HepG2 (cell line): Measurements from ENCODE around the gene SLC29A2. TPM values are rescaled to one million over a fixed set of nuclear protein-coding genes. Genes with fewer than 3 reads are reported as not detected.

ENCODE experiments used
- CEBPG ChIP-seq: IDR thresholded peaks from 2 replicates; pipeline ENCODE4 v1.6.1; 2016
- FOXM1 ChIP-seq: sonication (generic); formaldehyde crosslinking; IDR thresholded peaks from 2 replicates; pipeline ENCODE4 v1.5.0; 2020; ENCODE audit warnings: missing genetic modification reagents
- KMT2B ChIP-seq: IDR thresholded peaks from 2 replicates; pipeline ENCODE4 v1.6.1; 2016; ENCODE audit warnings: missing genetic modification reagents, missing compliant biosample characterization
- NR2C2 ChIP-seq: sonication (generic); formaldehyde crosslinking; IDR thresholded peaks from 2 replicates; pipeline ENCODE4 v1.4.0; 2020; ENCODE audit warnings: missing genetic modification reagents, mild to moderate bottlenecking, moderate library complexity, borderline replicate concordance
- RBFOX2 ChIP-seq: fragments of 200-400 bp; formaldehyde crosslinking; IDR thresholded peaks from 2 replicates; pipeline ENCODE4 v1.6.1; 2017; ENCODE audit warnings: low read depth, mild to moderate bottlenecking, low read length
- REL ChIP-seq: sonication (generic); formaldehyde crosslinking; conservative IDR thresholded peaks from 2 replicates; pipeline ENCODE4 v1.8.0; 2022; ENCODE audit warnings: mild to moderate bottlenecking, missing genetic modification reagents, moderate library complexity
- SOX13 ChIP-seq, 3 experiments: fragments of 450-650 bp in 1 of 3; sonication (generic) in 1 of 3; formaldehyde crosslinking in 1 of 3; IDR thresholded peaks in 2 of 3; conservative IDR thresholded peaks in 1 of 3; 2 replicates each; pipeline versions ENCODE4 v1.5.0 to v1.6.1; 2016 to 2020; ENCODE audit warnings: antibody characterized with exemption in 1 of 3, mild to moderate bottlenecking in 1 of 3, missing compliant biosample characterization in 1 of 3, missing genetic modification reagents in 1 of 3, moderate library complexity in 1 of 3
- SOX6 ChIP-seq, 2 experiments: fragments of 450-650 bp in 1 of 2; sonication (generic) in 1 of 2; formaldehyde crosslinking in 1 of 2; IDR thresholded peaks; 2 replicates each; pipeline versions ENCODE4 v1.4.0 to v1.6.1; 2017 to 2020; ENCODE audit warnings: antibody characterized with exemption in 1 of 2, mild to moderate bottlenecking in 1 of 2, missing genetic modification reagents in 1 of 2
- ZNF124 ChIP-seq: sonication (generic); formaldehyde crosslinking; IDR thresholded peaks from 2 replicates; pipeline ENCODE4 v1.4.0; 2020; ENCODE audit warnings: missing genetic modification reagents
- ZNF652 ChIP-seq: IDR thresholded peaks from 2 replicates; pipeline ENCODE4 v1.6.1; 2016; ENCODE audit warnings: low read depth, borderline replicate concordance
- ZSCAN20 ChIP-seq: sonication (generic); formaldehyde crosslinking; IDR thresholded peaks from 2 replicates; pipeline ENCODE4 v1.4.0; 2020; ENCODE audit warnings: missing genetic modification reagents, mild to moderate bottlenecking, borderline replicate concordance
- polyA plus RNA-seq, 8 experiments: library from polyadenylated mRNA; depleted of rRNA in 3 of 8; stranded (reverse) in 7 of 8; unstranded in 1 of 8; fragments of >200 nt; fragmentation: Illumina TruSeq in 4 of 8; extraction: Trizol in 4 of 8; gene quantifications; 2 replicates each; pipeline versions ENCODE4 v1.2.1 to v1.2.3, GENCODE V29; 2011 to 2016; ENCODE audit warnings: low read depth in 4 of 8, missing spikeins in 1 of 8, mixed read lengths in 1 of 8; ENCODE audit not compliant: insufficient read depth in 1 of 8
- total RNA-seq, 5 experiments: library from RNA; depleted of rRNA; stranded (reverse); fragments of >200 nt; fragmentation: Illumina TruSeq; extraction: Trizol; gene quantifications; 2 replicates each; pipeline ENCODE4 v1.2.3, GENCODE V29; 2016; ENCODE audit warnings: low read depth in 1 of 5
- TF ChIP-seq, protein P1 (sequence below): sonication (generic); formaldehyde crosslinking; IDR thresholded peaks from 2 replicates; pipeline ENCODE4 v1.4.0; 2020; ENCODE audit warnings: mild to moderate bottlenecking, missing genetic modification reagents
- TF ChIP-seq, protein P2 (sequence below): sonication (generic); formaldehyde crosslinking; IDR thresholded peaks from 2 replicates; pipeline ENCODE4 v1.8.0; 2022; ENCODE audit warnings: missing genetic modification reagents, mild to moderate bottlenecking, moderate library complexity, borderline replicate concordance
- TF ChIP-seq, protein P3 (sequence below): sonication (generic); formaldehyde crosslinking; IDR thresholded peaks from 2 replicates; pipeline ENCODE4 v1.8.1; 2023; ENCODE audit warnings: mild to moderate bottlenecking, missing genetic modification reagents
- TF ChIP-seq, protein P4 (sequence below): sonication (generic); formaldehyde crosslinking; IDR thresholded peaks from 2 replicates; pipeline ENCODE4 v1.8.0; 2022; ENCODE audit warnings: mild to moderate bottlenecking, missing genetic modification reagents, moderate library complexity
- TF ChIP-seq, protein P5 (sequence below): sonication (generic); formaldehyde crosslinking; IDR thresholded peaks from 2 replicates; pipeline ENCODE4 v1.8.0; 2022; ENCODE audit warnings: mild to moderate bottlenecking, missing genetic modification reagents
- TF ChIP-seq, protein P6 (sequence below), 2 experiments: IDR thresholded peaks; 2 replicates each; pipeline ENCODE4 v1.6.1; 2011 to 2012; ENCODE audit warnings: low read length in 2 of 2, borderline replicate concordance in 1 of 2, low read depth in 1 of 2, mild to moderate bottlenecking in 1 of 2, moderate library complexity in 1 of 2

Gene SLC29A2
- total and polyA plus RNA-seq, 2 of the 13 experiments (the other 11 are each of a cell fraction or from before 2014, with no cell fraction given) = 0.63 to 0.66 TPM

DNA sequence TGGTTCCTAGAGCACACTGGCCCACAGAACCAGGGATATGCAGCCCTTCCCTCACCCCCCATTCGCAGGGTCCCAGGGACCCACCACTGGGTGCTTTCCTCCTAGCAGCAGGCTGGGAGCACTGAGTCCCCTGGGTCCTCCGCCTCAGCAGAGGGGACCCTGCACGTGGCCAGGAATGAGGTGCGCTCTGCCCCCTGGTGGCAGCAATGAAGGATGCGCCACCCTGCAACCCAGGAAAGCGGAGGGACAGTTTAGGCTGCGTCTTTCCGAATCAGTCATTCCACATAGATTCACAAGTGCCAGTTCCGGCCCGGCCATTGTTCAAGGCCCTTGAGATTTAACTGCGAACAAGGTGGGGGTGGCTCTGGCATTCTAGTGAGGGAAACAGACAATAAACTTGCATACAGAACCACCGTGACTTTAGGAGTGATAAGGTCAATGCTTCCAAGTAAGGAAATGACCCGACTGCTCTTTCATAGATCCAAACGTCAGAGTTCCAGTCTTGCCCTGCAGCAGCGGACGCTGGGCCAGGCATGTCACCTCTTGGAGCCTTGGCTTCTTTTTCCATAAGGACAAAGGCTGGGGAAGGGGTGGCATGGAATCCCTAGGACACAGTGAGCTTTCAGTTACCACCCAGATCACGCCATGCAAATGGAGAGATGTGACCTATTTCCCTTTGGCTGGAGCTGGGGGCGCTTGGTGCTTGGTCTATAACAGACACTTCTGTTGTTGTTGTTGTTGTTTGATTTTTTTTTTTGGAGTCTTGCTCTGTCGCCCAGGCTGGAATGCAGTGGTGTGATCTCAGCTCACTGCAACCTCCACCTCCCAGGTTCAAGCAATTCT lies 43.0 kb downstream of the SLC29A2 start (continued):
- TF ChIP-seq FOXM1 (CRISPR knock-in tag) (no peak), SOX13 (IDR thresholded peaks at IDR 0.05) (no peak), SOX13 (CRISPR knock-in tag; conservative IDR thresholded peaks at IDR 0.05 in 1 of 2, IDR thresholded peaks at IDR 0.05 in 1 of 2) (peak in 1 of 2 experiments; percentile 71; a peak in 2 of 4 replicates), RBFOX2 (no peak), CEBPG (CRISPR knock-in tag) (peak; percentile 39; the same call in 1 of the 2 replicates), REL (CRISPR knock-in tag) (no peak), KMT2B (CRISPR knock-in tag) (0 out of 2 replicates have a peak, but pooled peaks have one; percentile 44), ZSCAN20 (no peak), NR2C2 (no peak), SOX6 (IDR thresholded peaks at IDR 0.05) (no peak), SOX6 (CRISPR knock-in tag; IDR thresholded peaks at IDR 0.05) (peak; percentile 54), ZNF652 (CRISPR knock-in tag) (peak; percentile 62; the same call in 1 of the 2 replicates), ZNF124 (CRISPR knock-in tag) (peak; percentile 64; the same call in 1 of the 2 replicates)
- TF ChIP-seq, protein P1, sequence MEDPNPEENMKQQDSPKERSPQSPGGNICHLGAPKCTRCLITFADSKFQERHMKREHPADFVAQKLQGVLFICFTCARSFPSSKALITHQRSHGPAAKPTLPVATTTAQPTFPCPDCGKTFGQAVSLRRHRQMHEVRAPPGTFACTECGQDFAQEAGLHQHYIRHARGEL (CRISPR knock-in tag) = no peak
- TF ChIP-seq, protein P2, sequence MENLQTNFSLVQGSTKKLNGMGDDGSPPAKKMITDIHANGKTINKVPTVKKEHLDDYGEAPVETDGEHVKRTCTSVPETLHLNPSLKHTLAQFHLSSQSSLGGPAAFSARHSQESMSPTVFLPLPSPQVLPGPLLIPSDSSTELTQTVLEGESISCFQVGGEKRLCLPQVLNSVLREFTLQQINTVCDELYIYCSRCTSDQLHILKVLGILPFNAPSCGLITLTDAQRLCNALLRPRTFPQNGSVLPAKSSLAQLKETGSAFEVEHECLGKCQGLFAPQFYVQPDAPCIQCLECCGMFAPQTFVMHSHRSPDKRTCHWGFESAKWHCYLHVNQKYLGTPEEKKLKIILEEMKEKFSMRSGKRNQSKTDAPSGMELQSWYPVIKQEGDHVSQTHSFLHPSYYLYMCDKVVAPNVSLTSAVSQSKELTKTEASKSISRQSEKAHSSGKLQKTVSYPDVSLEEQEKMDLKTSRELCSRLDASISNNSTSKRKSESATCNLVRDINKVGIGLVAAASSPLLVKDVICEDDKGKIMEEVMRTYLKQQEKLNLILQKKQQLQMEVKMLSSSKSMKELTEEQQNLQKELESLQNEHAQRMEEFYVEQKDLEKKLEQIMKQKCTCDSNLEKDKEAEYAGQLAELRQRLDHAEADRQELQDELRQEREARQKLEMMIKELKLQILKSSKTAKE (CRISPR knock-in tag) = 0 out of 2 replicates have a peak, but pooled peaks have one; percentile 32
- TF ChIP-seq, protein P3, sequence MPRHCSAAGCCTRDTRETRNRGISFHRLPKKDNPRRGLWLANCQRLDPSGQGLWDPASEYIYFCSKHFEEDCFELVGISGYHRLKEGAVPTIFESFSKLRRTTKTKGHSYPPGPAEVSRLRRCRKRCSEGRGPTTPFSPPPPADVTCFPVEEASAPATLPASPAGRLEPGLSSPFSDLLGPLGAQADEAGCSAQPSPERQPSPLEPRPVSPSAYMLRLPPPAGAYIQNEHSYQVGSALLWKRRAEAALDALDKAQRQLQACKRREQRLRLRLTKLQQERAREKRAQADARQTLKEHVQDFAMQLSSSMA (CRISPR knock-in tag) = peak; percentile 56; the same call in 1 of the 2 replicates
- TF ChIP-seq, protein P4, sequence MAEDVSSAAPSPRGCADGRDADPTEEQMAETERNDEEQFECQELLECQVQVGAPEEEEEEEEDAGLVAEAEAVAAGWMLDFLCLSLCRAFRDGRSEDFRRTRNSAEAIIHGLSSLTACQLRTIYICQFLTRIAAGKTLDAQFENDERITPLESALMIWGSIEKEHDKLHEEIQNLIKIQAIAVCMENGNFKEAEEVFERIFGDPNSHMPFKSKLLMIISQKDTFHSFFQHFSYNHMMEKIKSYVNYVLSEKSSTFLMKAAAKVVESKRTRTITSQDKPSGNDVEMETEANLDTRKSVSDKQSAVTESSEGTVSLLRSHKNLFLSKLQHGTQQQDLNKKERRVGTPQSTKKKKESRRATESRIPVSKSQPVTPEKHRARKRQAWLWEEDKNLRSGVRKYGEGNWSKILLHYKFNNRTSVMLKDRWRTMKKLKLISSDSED (CRISPR knock-in tag) = no peak
- TF ChIP-seq, protein P5, sequence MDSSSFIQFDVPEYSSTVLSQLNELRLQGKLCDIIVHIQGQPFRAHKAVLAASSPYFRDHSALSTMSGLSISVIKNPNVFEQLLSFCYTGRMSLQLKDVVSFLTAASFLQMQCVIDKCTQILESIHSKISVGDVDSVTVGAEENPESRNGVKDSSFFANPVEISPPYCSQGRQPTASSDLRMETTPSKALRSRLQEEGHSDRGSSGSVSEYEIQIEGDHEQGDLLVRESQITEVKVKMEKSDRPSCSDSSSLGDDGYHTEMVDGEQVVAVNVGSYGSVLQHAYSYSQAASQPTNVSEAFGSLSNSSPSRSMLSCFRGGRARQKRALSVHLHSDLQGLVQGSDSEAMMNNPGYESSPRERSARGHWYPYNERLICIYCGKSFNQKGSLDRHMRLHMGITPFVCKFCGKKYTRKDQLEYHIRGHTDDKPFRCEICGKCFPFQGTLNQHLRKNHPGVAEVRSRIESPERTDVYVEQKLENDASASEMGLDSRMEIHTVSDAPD (CRISPR knock-in tag) = no peak
- TF ChIP-seq, protein P6, sequence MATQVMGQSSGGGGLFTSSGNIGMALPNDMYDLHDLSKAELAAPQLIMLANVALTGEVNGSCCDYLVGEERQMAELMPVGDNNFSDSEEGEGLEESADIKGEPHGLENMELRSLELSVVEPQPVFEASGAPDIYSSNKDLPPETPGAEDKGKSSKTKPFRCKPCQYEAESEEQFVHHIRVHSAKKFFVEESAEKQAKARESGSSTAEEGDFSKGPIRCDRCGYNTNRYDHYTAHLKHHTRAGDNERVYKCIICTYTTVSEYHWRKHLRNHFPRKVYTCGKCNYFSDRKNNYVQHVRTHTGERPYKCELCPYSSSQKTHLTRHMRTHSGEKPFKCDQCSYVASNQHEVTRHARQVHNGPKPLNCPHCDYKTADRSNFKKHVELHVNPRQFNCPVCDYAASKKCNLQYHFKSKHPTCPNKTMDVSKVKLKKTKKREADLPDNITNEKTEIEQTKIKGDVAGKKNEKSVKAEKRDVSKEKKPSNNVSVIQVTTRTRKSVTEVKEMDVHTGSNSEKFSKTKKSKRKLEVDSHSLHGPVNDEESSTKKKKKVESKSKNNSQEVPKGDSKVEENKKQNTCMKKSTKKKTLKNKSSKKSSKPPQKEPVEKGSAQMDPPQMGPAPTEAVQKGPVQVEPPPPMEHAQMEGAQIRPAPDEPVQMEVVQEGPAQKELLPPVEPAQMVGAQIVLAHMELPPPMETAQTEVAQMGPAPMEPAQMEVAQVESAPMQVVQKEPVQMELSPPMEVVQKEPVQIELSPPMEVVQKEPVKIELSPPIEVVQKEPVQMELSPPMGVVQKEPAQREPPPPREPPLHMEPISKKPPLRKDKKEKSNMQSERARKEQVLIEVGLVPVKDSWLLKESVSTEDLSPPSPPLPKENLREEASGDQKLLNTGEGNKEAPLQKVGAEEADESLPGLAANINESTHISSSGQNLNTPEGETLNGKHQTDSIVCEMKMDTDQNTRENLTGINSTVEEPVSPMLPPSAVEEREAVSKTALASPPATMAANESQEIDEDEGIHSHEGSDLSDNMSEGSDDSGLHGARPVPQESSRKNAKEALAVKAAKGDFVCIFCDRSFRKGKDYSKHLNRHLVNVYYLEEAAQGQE (IDR thresholded peaks at IDR 0.05; ENCODE audit: borderline replicate concordance in 1 of 2, low read depth in 1 of 2, low read length in 2 of 2) = peak in 1 of 2 experiments; percentile 22; a peak in 1 of 4 replicates
